NT2/D1 (cell line): Measurements from ENCODE around the gene KRT26.
"Not testable (repeated sequence)": the region's sequence is repeated elsewhere in the genome, so short reads cannot be mapped to it uniquely, and the experiment has no call there.

Source experiments
- DNase-seq: peaks from one replicate; pipeline ENCODE4 v3.0.0-alpha.2; 2011; ENCODE audit warnings: low read depth, low spot score
- H3K27me3 ChIP-seq: 2 replicates; pipeline ENCODE4 v1.6.0; 2011; ENCODE audit warnings: mild to moderate bottlenecking; ENCODE audit not compliant: insufficient read length, insufficient read depth
- H3K36me3 ChIP-seq: 2 replicates; pipeline ENCODE4 v1.6.1; 2011; ENCODE audit warnings: mild to moderate bottlenecking, low read length, mixed read lengths; ENCODE audit not compliant: insufficient read depth, insufficient read length
- H3K4me1 ChIP-seq: 2 replicates; pipeline ENCODE4 v1.5.1; 2011; ENCODE audit not compliant: insufficient read depth, insufficient read length
- H3K4me3 ChIP-seq: 2 replicates; pipeline ENCODE4 v1.5.1; 2011; ENCODE audit warnings: low read depth; ENCODE audit not compliant: insufficient read length
- H3K9ac ChIP-seq: 2 replicates; pipeline ENCODE4 v1.6.0; 2011; ENCODE audit warnings: low read depth; ENCODE audit not compliant: insufficient read length
- H3K9me3 ChIP-seq: 2 replicates; pipeline ENCODE4 v1.5.1; 2011; ENCODE audit warnings: mild to moderate bottlenecking, low read length; ENCODE audit not compliant: insufficient read depth
- SUZ12 ChIP-seq: IDR thresholded peaks from 2 replicates; pipeline ENCODE4 v1.6.1; 2011; ENCODE audit not compliant: insufficient read length, insufficient read depth; ENCODE audit errors: extremely low read depth
- YY1 ChIP-seq: IDR thresholded peaks from 2 replicates; pipeline ENCODE4 v1.6.1; 2011; ENCODE audit not compliant: insufficient read length, insufficient read depth
- ZNF274 ChIP-seq: IDR thresholded peaks from 2 replicates; pipeline ENCODE4 v1.6.1; 2011; ENCODE audit warnings: mild to moderate bottlenecking, low read depth, low read length

Gene KRT26

GRCh38 chr17:40816569-40816968 is 44.6 kb upstream of the KRT26 start:
- H3K4me3 ChIP-seq: no peak overlapping the region

DNA sequence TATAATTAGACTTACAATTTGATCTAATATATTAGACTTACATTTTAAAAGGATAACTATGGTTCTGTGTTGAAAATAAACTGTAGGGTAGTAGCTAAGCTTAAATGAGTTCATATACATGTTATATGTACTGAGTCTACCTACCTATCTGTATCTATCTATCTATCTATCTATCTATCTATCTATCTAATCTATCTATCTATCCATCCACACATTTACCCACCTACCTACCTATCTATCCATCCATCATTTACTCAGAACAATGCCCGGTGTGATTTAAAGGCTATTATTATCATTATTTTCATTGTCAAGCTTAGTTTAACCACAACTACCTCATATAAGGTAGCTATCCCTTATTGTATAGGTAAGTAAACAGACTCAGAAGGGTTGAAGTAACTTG is 43.4 kb upstream of the KRT26 start:
- no peaks in the 10 kb centered on the region for H3K27me3 ChIP-seq
- no peaks in the 10 kb centered on the region for H3K4me1 ChIP-seq
- no peak overlapping the region for H3K9ac ChIP-seq
- DNase-seq: no peak
- H3K9me3 ChIP-seq: no peaks in the 10 kb centered on the region
- no peak for TF ChIP-seq SUZ12
- TF ChIP-seq ZNF274: no peak
- TF ChIP-seq YY1: no peak
- H3K4me3 ChIP-seq: no peak overlapping the region
- H3K36me3 ChIP-seq: peaks cover 15% of the 10 kb centered on the region

More at GRCh38 chr17:40816569-40816968, 44.6 kb upstream of the KRT26 start:
- H3K27me3 ChIP-seq: no peaks in the 10 kb centered on the region
- H3K36me3 ChIP-seq: peaks cover 26% of the 10 kb centered on the region
- TF ChIP-seq ZNF274: no peak
- TF ChIP-seq YY1: no peak
- no peak for TF ChIP-seq SUZ12
- H3K9me3 ChIP-seq: no peaks in the 10 kb centered on the region
- no peak overlapping the region for H3K9ac ChIP-seq
- H3K4me1 ChIP-seq: no peaks in the 10 kb centered on the region
- DNase-seq: no peak

- DNase-seq, H3K4me3 ChIP-seq, H3K9ac ChIP-seq, H3K27me3 ChIP-seq, H3K4me1 ChIP-seq, H3K9me3 ChIP-seq: not testable (repeated sequence)
- H3K36me3 ChIP-seq: peaks cover 12% of the 10 kb centered on the region
Measured at GRCh38 chr17:40814657-40815056, 42.7 kb upstream of the KRT26 start.

DNA sequence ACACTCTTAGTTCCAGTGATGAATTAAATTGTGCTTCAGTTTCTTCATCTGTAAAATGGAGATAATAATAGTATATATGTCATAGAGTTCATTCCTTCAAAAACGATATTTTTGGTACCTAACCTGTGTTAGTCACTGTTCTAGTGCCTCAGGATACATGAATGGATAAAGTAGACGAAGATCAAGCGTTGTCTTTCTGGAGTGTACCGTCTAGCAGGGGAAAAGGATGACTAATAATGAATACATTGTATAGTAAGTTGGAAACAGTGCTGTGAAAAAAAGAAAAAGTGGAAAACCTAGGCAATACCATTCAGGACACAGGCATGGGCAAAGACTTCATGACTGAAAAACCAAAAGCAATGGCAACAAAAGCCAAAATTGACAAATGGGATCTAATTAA is 41.8 kb upstream of the KRT26 start:
- Histone ChIP-seq H3K9ac (no peak overlapping the region), H3K9me3 (no peaks in the 10 kb centered on the region), H3K36me3 (peaks cover 12% of the 10 kb centered on the region), H3K27me3 (no peaks in the 10 kb centered on the region), H3K4me3 (no peak overlapping the region), H3K4me1 (no peaks in the 10 kb centered on the region)
- no peak for DNase-seq
- TF ChIP-seq YY1 (no peak), SUZ12 (no peak), ZNF274 (no peak)

- H3K36me3 ChIP-seq: peaks cover 10% of the 10 kb centered on the region
Measured at GRCh38 chr17:40812639-40813038, 40.6 kb upstream of the KRT26 start.

DNA sequence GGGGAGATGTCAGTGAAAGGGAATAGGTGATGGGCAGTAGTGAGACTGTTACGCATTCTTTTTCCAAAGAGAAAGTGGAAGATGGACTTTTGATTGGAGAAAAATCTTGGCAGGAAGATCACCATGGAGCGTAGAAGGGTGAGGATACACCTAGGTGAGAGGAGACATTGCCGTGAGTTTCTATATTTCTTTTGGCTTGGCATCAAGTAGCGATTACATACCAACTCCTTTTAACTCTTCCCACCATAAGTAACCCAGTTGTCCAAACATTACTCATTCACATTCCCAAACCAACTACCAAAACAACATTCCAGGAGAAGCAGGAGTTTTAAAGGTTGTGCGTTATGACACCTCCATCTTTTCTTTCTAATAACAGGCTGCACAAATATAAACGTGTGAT is 38.5 kb upstream of the KRT26 start:
- Histone ChIP-seq H3K9me3 (no peaks in the 10 kb centered on the region), H3K36me3 (no peaks in the 10 kb centered on the region), H3K9ac (no peak overlapping the region), H3K4me3 (no peak overlapping the region), H3K27me3 (no peaks in the 10 kb centered on the region), H3K4me1 (no peaks in the 10 kb centered on the region)
- no peak for TF ChIP-seq ZNF274
- no peak for TF ChIP-seq YY1
- no peak for TF ChIP-seq SUZ12
- no peak for DNase-seq

More at GRCh38 chr17:40812639-40813038, 40.6 kb upstream of the KRT26 start:
- Histone ChIP-seq H3K9me3 (no peaks in the 10 kb centered on the region), H3K27me3 (no peaks in the 10 kb centered on the region), H3K4me3 (no peak overlapping the region), H3K4me1 (no peaks in the 10 kb centered on the region), H3K9ac (no peak overlapping the region)
- TF ChIP-seq SUZ12: no peak
- TF ChIP-seq ZNF274: no peak
- no peak for TF ChIP-seq YY1
- DNase-seq: no peak

GRCh38 chr17:40809721-40810421 is 37.9 kb upstream of the KRT26 start:
- no peak for DNase-seq
- Histone ChIP-seq H3K27me3 (peaks cover 5% of the 10 kb centered on the region), H3K4me1 (no peaks in the 10 kb centered on the region), H3K9me3 (no peaks in the 10 kb centered on the region), H3K4me3 (no peak overlapping the region), H3K36me3 (no peaks in the 10 kb centered on the region), H3K9ac (no peak overlapping the region)
- TF ChIP-seq SUZ12 (no peak), YY1 (no peak), ZNF274 (no peak)
